Measurements from ENCODE around the gene GID8.

Gene GID8

DNA sequence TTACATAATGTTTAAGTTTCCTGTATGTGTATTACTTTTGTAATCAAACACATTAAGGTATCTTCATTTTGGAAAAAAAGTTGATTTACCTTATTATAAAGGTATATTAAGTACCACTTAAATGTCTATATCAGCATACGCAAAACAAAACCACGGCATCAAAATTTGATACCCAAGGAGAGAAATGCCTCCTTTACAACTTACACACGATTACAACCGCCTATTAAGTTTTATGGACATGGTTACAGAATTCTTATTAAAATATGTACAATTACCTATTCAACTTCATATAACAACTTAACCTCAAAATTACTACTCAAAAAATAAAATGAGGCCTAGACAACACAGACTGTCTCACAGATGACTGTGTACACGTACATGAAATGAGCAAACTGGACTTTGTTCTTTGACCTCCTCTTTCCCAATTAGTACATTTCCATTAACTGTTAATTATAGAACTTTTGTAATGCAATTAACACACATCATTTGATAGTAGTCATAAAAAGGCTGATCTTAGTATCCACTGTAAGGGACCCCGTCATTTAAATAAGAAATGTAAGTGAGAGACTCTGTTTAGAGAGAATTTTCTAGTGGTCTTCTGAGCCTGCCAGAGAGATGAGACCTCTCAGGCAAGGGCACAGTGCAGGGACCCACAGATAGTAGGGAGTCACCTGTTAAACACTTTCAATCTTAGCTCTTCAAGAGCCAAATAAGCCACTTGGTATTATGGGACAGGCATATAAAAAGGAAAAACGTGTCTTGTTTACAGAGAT, 14.1 kb upstream of the GID8 start:
- DNase-seq, result no peak

DNA sequence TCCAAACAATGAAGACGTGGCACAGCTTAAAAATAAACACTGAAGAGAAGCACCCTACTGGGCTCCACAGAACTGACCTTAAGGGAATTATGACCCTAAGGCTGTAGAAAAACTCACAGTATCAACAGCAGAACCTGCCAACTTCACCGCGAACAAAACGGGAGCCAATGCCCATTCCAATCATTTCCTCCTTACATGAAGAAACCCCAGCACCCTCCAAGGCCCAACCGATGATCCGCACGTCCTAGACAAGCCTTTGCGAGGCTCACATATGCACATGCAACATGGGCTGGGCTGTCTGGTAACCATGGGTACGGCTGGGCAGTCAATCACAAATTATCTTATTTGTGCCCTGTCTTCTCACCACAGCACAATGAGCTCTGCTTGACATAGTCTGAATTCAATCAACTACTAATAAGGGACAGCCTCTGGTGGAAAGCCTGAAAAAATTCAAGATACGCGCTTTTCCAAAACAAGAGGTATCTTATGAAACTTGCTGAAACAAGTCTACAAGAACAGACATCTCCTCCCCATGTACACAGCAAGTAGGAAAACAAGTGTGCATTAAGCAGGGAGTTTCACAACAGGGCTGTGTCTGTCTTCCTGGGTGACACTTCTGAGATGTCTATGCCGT, 13.4 kb upstream of the GID8 start:
- no peak for DNase-seq

DNA sequence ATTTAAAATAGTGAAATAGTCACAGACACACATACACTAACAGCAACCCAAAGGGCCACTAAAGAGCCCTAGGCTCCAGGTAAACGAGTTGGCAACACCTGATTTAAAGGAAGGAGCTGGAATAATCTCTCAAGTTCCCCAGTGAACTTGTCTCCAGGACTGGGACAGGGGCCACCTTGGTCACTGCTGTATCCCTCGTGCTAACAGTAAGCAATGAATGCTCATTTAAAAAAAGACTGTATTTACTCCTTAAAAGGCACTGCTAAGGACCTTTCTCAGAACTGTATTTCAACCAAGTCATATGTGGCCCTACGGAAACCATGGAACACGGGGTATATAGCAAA, 12.9 kb upstream of the GID8 start:
- no peak for DNase-seq

DNA sequence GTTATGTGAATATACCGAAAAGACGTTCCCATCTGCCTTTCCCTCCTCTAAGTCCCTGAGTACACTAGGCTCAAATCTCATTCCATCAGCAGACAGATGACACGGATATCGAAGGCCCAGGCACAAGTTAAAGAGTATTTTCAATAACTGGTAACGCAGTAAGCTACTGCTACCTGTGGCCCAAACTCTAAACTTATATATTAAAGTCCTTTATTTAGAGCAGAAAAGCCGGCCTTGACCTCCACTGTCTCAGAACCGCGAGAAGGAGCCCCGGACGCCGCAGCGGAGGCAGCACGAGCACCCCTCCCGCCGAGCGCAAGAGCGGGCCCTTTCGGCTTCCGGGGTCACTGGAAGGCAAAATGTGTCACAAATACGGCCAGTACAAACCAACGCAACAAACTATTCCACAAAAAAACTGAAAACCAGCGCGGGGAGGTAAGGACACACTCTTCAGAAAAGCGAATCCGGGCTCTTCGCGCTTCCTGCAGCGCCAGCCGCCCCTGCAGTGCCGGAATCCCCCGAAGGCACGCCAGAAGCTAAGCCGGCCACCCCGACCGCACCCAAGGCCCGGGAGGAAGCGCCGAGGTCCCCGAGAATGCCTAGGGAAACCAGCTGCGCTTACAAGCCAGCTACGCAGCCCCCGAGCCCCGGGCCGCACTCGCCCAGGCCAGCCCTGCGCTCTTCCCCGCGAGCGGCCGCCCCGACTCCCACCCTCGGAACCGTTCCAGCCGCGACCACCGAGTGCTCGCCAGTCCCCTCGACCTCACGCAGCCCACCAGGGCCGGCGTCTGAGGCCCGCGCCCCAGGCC, 12.3 kb upstream of the GID8 start:
- DNase-seq, result no peak

DNA sequence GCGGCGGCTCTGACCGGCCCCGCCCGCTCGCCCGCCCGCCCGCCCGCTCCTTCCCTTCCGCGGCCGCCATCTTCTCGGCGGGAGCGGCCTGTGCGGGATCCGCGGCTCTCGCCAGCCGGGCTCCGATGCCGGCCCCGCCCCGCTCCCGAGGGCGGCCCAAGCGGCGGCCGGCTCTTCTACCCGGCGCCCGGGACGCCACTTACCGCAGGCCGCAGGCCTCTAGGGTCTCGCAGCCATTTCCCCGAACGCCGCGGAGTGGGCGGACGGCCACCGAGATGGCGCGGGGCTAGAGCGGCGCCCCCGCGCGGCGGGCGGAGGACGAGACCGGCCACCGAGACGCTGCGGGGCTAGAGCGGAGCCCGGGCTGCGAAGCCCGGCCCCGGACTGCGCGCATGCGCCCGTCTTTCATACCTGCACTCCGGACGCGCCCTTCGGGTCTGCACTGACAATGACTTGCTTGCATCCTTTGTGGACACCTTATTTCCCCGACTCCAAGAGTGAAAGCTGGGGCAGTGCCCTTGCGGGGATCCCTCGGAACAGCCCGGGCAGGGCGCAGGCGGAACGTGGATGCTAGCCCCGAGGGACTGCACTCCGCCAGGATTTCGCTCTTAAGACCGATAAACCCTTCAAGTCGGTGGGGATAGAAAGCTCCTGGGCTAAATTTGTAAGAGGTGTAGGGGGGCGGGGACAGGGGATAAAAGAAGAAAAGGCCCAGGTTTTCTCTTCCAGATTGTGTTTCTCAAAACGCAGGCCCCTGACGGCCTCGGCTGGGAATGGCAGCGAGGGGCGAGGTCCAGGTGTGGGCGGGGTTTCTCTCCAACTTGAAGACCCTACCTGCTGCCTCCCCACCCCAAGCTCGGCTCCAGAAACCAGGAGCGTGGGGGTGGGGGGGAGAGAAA, 11.5 kb upstream of the GID8 start, which contains the start of gene DIDO1:
TSS of gene DIDO1 (minus strand) at position 277 of the 899 bp plus-strand sequence.
- DNase-seq, result peak; percentile 54

DNA sequence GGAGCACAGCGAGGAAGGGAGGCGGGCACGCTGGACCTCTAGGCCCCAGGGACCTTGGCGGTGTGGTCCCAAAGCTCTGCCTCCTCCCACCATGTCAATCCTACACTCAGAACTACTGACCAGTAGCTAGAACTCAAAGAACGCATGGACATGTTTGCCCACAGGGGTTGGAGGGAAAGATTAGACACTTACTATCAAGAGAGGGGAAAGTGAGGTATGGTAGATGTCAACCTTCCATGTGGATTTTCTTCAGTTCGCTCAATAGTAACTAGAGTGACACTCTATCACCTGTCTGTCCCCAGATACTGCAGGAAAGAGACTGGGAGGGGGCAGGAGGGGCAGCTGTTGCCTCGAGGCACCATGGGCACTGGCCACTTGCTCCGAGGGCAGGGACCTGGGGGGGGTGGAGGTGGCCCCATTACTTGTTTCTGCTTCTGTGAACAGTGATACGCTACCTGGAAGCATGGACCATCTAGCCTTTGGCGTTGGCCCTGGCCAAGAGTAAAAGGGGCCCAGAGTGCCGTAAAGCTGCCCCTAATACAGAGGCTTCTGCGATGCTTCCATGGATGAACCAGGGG, 10.7 kb upstream of the GID8 start:
- DNase-seq, result no peak

DNA sequence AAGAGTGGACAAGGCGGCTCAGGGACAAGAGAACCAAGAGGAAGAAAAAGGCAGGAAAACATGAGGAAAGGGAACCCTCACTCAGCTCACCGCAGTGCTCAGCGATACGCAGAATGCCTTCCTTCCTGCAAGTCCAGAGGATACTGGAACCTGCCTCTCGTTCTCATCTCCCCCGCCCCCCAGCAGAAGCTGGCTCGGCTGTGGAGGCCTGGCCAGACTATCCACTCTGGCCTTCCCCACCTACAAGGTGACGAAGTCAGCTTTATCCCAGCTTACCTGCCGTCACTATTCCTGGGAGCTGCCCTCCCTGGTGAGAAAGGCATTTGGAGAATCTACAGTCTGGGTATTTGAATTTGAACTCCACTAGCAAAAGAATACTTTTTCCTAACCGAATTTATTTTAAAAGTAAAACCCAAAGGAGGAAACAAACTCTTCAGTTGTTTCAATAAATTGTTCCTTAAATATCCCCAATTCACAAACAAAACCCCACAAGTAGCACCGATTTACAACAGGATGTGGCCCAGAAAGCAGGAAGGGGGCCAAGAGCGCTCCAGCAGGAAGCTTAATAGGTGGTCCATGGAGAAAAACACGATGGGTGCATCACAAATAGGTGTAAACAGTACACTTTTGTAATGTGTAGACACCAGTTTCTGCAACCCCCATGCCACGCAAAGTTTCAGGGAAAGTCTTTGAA, 9.6 kb upstream of the GID8 start:
- DNase-seq, result peak; percentile 30

DNA sequence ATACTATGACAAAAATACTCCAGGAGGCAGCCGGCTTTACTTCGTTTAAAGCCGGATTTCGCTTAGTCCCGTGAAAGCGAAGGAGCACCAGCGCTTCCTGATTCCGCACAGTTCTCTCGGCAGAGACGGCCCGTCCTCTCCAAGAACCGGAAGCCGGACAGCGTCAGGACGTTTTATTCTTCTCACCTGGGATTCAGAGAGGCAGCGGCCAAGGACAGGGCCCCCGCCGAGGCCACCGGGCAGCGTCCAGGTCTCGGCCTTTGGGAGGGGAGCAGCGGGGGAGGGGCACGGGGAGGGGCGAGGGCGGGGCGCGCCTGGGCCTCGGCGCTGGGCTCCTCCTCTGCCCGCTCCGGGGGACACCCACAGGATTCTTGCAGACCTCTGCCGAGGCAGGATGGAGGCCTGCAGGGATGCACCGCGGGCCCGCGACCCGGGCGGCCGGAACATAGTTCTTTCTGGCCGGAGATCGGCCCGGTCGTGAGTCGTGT, 8.9 kb upstream of the GID8 start:
- peak; percentile 27 for DNase-seq

DNA sequence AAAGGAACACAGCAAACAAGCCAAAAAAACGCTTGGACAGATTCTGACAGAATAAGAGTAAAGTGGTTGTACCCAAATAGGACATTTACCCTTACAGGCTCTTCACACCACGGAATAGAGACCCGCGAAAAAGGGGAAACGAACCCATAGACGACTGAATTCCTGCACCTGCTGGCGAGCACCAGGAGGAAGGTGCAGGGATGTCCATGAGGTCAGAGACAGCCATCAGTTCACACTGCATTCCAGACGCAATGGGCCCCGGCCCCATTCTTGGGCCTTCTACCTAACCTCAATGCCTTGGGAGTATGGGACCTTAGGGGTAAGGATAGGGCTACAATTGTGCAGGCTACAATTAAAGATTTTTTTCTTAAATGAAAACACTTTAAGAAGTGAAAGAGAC, 6.5 kb upstream of the GID8 start:
- no peak for DNase-seq

DNA sequence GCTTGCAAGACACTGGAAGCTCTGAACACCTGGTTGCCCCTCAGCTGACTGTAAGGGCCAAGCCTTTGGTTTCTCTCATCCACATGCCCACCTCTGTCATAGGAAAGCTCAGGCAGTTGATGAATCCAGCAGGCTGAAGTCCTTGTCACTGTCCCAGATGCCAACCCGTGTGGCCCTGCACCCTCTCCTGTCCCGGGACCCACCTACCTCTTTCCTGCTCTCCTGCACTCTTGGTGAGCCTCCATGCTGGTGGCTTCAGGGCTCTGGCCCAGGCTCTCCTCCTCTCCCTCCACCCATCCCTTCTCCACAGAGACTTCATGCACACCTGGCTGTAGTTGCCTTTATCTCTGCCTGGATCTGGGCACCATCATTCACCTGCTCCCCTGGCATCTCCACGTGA, 4.0 kb upstream of the GID8 start:
- no peak for DNase-seq

DNA sequence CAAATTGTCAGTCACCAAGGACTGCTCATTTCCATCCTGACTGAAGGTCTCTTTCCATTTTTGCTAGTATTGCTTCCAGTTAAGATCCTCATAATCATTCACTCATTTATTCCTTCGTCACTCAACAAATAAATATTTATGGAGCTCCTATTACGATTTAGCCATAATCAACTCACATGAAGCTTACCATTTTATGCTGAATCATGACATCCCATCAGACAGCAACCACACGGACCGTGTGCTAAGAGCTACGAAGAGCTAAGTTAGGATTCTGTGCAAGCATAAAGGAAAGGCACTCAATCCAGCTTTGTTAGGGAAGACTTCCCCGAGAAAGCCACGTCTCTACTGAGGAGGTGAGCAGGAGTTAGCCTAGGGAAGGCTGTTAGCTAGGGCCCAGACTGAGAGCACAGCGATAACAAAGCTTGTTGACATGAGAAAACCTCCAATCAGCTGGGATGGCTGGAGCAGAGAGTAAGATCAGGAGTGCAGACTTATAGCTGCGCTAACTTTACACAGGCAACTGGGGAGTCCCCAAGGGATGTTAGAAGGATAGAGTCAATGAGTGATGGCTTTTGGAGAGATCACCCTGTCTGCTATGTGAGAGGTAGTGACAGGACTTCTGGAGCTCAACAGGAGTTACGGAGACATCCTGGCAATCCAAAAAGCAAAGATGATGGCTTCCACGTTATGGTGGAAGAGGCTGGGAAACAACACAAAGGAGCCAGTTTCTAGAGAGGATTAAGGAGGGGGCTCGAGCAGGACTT, 2.6 kb upstream of the GID8 start:
- DNase-seq, result no peak

DNA sequence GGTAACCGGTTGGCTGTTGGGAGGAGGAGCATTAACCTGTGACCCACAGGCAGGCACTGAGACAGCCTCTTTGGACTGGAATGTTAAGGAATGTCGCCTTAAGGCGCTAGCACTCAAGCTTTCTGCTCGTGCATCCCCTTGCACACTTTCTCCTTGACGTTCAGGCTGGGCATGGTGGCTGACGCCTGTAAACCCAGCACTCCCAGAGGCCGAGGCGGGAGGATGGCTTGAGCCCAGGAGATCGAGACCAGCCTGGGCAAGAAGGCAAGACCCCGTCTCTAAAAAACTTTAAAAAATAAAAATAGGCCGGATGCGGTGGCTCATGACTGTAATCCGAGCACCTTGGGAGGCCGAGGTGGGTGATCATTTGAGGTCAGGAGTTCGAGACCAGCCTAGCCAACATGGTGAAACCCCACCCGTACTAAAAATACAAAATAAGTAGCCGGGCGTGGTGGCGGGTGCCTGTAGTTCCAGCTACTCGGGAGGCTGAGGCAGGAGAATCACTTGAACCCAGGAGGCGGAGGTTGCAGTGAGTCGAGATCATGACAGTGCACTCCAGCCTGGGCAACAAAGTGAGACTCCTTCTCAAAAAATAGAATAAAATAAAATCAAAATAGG, 1.9 kb upstream of the GID8 start:
- DNase-seq, result no peak

DNA sequence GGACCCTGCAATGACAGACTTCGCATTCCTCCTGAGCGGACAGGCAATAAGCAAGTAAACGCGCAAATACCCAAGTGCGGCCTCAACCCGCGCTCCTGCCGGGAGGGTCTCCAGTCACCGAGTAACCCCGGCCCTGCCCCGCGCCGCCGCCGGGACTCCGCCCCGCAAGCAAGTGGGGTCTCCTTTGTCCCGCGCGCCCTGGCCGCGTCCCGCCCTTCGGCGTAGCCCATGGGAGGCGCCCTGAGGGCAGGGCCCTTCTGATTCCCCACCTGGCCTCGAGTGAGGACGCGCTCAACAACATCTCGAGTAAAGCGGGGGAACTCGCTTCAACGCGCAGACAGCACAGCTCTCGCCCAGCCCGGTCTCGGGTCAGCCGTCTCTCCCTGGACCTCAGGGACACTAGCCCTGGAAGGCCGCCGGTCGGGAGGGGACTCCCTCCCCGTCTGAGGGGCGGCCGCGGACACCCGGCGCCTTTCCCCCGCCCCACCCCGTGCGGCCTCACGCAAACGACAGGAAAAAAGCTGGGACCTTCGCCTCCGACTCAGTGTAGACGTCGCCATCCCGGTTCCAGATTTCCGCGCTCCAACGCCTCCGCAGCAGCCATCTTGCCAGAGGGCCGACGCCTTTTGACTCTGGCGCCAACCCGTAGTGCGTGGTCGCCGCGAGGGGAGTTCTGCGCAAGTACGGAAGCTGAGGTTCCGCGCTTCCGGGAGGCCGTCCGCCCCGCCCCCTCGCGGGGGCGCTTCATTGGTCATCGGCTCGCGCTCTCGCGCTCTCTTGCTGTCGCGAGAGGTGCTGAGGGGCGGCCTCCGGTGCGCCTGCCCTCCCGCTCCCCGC, 461 bp upstream of the GID8 start:
- peak; percentile 82 for DNase-seq

DNA sequence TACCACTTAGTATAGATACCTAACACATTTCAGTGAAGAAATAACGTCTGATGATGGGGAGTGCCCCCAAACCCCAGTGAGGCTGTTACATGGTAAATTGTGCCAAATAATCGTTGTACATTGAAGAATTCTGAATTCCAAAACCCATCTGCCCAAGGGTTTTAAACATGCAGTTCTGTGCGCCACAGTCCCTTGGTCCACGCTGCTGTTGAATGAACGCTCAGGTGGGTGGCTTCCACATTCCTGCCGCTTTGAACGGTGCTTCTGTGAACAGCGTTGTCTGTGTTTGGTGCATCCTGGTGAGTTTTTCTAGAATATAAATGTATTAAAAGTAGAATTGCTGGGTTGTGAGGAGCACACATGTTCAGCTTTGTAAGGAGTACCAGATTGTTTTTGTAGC, 2.9 kb downstream of the GID8 start:
- no peak for DNase-seq

DNA sequence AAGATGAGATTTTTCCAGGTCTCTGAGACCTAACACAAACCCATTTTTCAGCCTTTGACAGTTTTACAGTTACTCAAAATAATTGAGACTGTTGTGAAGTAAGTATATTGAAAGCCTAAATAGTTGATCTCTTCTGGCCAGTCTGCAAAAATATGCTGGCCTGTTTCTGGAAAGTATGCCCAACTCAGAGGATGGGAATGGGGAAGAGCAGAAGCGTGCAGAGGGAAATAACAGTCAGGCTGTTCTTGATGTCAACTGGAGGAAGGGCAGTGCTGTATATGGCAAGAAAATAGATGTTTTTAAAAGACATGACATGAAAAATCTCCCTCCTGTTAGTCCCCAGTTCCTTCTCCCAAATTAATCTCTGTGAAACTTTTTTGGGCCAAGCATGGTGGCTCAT, 3.8 kb downstream of the GID8 start:
- no peak for DNase-seq

DNA sequence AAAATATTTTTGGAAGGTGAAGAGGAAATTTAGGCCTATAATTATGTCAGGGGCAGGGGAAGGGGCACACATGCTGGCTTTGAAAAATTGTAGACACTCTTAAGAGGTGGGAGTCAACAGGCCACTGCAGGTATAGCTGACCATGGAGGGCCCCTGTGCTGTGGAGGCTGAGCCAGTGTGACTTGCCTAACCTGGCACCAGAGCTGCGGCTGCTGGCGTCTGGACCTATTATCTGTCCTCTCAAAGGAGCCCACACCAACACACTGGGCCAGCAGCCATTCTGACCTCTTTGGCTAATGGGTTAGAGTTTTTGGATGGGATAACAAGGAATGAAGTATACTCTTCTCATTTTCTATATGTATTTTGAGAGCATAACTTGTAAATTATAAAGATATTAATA, 4.5 kb downstream of the GID8 start:
- DNase-seq, result no peak

DNA sequence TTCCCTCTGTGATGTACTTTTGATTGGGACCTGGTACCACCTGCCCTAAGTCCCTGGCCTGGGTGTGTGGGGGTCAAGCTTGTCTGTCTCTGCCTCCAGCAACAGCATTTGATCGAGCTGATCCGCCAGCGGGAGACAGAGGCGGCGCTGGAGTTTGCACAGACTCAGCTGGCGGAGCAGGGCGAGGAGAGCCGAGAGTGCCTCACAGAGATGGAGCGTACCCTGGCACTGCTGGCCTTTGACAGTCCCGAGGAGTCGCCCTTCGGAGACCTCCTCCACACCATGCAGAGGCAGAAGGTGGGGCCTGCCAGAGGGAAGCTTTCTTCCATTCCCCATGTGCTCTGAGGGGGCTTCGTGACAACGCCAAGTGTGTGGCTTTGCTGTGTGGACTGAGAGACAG, 5.4 kb downstream of the GID8 start:
- DNase-seq, result no peak

DNA sequence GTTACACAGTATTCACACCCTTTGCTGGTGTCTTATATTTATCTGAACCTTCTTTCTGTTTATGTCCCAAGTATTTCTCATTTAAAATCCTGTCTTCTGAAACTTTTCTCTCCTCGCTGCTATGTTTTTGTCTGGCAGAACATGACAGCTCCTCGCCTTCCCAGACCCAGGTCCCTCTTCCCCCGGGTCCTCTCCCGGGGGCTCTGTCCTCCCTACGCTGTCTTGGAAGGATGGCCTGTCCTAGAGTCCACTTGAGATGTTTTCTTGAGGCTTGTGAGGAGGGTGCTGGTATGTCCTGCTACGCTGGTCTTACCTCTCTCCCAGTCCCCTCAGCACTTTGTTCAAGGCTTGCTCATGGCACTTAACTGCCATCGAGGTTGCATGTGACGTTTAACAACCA, 6.2 kb downstream of the GID8 start:
- DNase-seq, result no peak

DNA sequence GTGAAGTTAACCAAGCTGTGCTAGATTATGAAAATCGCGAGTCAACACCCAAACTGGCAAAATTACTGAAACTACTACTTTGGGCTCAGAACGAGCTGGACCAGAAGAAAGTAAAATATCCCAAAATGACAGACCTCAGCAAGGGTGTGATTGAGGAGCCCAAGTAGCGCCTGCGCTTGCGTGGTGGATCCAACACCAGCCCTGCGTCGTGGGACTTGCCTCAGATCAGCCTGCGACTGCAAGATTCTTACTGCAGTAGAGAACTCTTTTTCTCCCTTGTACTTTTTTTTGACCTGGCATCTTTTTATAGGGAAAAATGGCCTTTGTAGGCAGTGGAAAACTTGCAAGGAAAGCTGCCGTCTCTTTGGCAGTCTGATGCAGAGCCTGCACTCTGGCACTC, 6.8 kb downstream of the GID8 start:
- no peak for DNase-seq
